Kidney capillary endothelial cell (primary cell): ENCODE measurements around the gene RAB20.
"Not testable (repeated sequence)": the region's sequence is repeated elsewhere in the genome, so short reads cannot be mapped to it uniquely, and the experiment has no call there.

ENCODE experiments used
- DNase-seq: peaks from one replicate; pipeline ENCODE4 v3.0.0-alpha.2; 2018; ENCODE audit warnings: low spot score

Gene RAB20, protein sequence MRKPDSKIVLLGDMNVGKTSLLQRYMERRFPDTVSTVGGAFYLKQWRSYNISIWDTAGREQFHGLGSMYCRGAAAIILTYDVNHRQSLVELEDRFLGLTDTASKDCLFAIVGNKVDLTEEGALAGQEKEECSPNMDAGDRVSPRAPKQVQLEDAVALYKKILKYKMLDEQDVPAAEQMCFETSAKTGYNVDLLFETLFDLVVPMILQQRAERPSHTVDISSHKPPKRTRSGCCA

DNA sequence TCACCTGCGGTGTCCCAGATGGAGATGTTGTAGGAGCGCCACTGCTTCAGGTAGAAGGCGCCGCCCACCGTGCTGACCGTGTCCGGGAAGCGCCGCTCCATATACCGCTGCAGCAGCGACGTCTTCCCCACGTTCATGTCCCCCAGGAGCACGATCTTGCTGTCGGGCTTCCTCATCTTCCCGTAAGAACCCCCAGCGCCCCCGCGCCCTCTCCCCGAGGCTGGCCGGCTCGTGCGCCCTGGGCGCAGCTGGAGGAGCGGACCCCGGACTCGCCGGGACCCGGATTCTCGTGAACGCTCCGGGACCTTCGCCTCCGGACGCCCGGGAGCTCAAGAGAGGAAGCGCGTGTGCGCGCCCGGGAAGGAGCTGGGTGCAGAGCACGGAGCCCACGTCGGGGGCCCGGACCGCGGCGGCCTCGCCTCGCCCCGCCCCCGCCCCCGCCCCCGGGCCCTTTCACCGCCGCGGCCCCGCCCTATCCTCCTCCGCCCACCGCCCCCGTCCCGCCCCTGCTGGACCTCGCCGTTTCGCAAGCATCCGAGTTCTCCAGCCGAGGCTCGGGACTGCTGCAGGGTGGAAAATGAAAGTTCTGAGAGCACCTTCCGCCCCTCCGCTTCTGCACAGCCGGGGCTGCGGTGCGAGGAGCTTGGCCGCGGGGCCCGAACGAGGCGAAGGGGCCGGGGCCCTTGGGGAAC lies at the start of gene RAB20:
Gene RAB20, minus strand, starts transcription at position 379 of the 692 bp plus-strand sequence. Its CDS starts 203 bp downstream, at position 176.
- DNase-seq = peak; percentile 43

DNA sequence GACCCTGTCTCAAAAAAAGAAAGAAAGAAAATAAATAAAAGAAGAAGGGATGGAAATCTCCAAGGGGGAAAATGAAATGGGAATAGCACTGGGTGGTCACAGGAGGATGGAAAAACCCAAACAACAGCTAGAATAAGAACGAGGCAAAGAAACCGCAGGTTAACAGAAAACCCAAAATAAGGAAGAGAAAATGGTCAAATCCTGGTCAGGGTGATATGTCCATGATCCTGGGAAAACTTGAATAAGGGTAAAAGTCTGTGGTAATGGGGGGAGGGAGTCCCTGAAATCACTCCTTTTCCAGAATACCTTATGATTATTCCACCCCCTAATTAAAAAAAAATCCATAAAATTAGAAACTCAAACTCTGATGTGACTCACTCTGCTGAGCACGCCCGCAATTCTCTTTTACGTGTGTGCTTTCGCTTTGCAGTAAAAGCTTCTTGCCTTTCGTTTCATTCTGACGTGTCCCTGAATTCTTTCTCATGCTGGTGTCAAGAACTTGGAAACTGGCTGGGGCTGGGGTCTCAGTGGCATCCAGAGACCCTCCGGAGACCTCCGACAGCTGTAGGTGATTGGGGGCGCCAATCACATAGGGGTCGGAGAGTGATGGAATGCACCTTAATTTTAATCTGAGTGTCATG lies 49.6 kb upstream of the RAB20 start:
- DNase-seq = no peak

DNA sequence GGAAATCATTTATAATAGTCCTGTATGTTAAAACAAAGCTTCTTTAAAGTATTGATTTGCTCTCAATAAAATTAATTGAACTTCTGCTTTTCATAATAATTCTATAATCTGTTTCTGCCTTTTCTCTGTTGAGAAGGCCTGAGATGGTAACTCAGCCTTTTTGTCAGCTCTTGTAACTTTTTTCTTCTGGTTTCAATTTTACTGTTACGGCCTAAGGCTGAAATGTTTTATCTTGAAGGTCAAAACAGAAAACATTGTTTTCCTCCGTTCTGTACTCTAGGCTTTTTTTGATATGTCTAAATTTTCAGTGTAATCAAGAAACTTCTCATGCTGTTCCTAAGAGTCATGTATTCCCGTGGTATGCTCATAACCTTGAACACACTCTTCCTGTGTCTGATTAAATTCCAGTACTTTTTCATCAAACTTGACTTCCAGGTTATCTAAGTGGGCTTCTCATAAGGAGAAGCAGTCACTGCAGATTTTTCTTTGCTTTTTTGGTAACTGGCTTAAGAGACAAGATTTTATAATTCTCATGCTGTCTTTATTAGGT lies 46.2 kb upstream of the RAB20 start:
- DNase-seq = no peak

DNA sequence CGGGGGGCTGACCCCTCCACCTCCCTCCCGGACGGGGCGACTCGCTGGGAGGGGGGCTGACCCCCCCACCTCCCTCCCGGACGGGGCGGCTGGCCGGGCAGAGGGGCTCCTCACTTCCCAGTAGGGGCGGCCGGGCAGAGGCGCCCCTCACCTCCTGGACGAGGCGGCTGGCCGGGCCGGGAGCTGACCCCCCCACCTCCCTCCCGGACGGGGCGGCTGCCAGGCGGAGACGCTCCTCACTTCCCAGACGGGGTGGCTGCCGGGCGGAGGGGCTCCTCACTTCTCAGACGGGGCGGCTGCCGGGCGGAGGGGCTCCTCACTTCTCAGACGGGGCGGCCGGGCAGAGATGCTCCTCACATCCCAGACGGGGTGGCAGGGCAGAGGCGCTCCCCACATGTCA lies 44.8 kb upstream of the RAB20 start:
- DNase-seq = not testable (repeated sequence)

DNA sequence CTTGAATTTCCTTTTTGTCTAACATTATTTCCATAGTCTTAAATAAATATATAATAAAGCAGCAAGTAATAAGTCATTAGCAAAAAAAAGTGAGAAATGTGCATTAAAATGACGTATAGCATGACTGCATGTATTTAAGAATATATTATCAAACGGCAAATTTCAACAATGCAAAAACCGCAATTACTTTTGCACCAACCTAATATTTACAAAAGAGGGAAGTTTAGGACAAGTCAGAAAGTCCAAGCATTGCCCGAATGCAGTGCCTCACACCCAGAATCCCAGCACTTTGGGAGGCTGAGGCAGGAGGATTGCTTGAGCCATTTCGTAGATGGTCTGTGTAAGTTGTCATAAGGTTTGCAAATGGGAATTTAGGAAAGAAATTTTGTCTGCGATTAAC lies 43.6 kb upstream of the RAB20 start:
- no peak for DNase-seq

DNA sequence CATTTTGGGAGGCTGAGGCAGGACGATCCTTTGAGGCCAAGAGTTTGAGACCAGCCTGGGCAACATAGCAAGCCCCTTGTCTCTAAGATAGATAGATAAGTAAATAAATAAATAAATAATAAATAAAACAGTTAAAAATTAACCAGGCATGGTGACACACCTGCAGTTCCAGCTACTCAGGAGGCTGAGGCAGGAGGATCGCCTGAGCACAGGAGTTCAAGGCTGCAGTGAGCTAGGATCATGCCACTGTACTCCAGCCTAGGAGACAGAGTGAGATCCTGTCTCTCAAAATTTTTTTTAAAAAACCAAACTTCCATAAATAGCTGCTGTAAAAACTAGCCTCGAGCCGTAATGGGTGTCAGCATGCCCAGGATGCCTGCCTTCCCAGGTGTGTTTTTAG lies 39.5 kb upstream of the RAB20 start:
- DNase-seq = no peak

DNA sequence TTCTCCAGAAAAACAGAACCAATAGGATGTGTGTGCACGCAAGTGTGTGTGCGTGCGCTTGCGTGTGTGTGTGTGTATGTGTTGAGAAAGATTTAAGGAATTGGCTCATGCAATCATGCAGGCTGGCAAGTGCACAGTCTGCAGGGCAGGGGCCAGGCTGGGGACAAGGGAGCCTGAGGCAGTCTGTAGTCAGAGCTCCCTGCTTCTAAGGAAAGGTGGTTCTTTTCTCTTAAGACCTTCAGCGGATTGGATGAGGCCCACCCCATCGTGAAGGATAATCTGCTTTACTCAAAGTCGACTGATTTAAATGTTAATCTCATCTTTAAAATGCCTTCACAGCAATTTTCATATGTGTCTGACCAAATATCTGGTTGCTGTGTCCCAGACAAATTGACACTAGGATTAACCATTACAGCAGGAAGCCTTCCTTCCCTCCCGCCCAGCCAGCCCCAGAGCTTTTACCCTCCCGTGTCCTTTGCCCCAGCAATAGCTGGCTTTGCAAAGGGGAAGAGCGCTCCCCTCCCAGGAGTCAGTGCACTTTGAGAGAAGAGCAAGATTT lies 38.8 kb upstream of the RAB20 start:
- DNase-seq = no peak

DNA sequence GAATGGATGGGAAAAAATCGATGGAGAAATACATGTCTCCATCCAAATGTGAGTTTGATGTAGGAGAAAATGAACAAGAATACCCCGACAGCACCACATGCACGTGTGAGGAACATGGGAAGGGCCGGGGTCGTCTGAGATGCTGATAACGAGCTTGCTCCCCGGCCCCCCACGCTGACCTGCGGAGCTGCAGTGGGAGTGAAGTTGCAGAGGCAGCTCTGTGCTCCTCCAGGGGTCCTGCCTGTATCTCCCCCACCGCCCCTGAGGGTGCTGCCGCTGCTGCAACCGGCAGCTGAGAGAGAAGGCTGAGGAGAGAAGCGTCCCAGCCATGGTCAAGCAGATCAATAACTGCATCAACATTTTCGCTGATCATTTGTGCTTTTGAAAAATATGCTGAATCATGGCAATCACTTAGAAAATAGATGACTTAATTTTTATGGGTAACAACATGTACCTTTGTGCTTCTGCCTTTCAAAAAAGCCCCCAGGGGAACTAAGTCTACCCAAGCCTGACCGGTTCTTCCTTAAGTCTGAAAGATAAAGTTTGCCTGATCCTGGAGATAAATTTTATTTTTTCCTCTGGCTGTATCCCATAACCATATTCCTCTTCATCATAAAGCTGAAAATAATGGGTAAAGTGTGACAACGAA lies 35.6 kb upstream of the RAB20 start:
- no peak for DNase-seq

DNA sequence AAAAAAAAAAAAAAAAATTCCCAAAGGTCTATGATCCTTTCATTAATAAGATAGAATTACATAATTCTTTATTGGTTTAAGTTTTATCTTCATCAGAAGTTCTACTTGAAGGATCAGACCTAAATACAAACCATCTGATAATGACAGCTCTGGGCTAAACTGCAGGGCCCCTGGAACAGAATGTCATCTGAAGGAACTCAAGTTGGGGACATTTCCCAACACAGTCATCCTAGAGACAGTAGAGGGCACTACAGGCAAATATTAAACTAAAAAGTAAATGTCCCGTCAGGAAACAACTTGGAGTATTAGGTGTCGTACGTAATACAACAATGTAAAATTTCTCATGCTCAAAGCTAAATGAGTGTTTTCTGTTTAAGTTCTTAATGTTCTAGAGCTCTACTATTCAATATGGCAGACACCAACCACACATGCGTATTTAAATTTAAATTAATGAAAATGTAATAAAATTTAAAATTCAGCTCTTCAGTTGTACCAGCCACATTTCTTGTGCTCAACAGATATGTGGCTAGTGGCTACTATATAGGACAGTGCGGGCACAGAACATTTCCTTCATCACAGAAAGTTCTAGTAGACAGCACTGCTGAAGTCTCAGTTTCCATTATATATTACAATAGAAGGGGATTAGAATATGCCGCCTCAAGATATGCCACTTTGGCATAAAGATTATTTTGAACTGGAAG lies 32.1 kb upstream of the RAB20 start:
- peak; percentile 68 for DNase-seq

DNA sequence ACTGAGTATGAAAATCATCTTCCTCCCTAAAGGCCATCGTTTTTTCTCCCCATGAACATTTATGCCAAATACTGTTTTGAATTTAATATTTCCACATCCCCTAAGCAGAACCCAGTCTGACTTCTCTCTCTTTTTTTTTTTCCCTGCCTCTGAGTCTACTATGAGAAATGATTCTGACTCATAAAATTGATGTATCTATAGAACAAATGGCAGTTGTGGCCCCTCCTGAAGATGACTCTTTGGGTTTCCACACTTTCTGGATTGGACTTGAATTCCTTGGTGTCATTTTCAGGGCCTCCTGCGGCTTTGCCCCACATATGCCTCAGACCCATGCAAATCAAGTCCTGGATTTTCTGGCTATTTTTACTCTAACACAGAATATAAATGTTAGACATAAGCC lies 31.1 kb upstream of the RAB20 start:
- DNase-seq = no peak

DNA sequence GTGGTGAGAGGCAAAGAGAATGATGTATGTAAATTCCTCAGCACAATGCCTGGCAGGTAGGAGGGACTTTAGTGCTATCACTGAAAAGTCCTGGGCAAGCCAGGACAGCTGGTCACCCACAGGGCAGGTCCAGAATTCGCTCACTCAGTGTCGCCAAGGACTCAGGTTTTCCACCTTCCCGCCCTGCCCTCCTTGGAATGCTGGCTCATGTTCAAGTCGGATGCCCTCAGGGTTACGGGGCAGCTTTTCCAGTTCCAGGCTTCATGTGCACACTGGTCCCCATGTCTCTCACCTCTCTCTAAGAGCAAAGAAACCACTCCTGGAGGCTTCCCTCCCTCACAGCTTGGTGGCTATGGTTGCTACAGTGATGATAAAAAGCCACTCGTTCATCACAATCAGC lies 29.1 kb upstream of the RAB20 start:
- DNase-seq = no peak

DNA sequence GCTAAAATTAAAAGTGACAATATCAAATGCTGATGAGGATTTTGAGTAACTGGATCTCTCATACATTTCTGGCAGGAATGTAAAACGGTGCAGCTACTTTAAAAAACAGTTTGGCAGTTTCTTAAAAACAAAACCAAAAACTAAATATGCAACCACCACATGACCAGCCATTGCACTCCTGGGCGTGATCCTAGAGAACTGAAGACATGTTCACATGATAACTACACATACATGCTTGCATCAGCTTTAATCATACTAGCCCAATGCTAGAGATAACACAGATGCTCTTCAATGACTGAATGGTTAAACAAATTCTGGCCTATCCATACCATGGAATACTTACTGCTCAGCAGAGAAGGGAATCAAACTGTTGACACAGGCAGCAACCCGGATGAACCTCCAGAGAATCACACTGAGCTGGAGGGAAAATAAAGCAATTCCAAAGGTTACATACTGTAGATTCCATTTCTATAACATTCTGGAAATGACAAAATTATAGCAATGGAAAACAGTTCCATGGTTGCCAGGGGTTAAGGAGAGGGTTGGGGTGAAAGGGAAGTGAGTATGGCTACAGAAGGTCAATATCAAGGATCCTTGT lies 28.4 kb upstream of the RAB20 start:
- DNase-seq = no peak

DNA sequence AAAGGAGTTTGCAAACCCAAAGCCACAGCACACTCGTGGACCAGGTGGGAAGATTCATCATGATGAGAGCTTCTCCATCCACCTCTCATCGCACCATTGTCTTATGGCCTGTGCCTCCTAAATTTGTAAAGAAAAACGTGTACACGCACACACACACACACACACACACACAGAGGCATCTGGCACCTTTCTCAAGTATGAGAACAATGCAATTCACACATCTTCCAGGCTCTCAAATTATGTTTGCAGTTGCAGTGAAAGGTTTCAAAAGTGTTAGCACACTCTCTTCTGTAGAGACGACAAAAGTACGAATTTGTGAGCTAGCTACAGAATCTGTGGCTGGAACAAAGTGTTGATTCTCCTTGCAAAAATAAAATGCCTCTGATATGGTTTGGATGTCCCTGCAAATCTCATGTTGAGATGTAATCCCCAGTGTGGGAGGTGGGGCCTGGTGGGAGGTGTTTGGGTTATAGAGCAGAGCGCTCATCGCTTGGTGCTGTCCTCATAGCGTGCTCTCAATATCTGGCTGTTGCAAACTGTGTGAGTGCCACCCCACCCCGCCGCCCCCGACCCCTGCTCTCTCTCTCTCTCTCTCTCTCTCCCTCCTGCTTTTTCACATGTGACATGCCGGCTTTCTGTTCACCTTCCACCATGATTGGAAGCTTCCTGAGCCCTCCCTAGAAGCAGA lies 21.8 kb upstream of the RAB20 start:
- DNase-seq = no peak

DNA sequence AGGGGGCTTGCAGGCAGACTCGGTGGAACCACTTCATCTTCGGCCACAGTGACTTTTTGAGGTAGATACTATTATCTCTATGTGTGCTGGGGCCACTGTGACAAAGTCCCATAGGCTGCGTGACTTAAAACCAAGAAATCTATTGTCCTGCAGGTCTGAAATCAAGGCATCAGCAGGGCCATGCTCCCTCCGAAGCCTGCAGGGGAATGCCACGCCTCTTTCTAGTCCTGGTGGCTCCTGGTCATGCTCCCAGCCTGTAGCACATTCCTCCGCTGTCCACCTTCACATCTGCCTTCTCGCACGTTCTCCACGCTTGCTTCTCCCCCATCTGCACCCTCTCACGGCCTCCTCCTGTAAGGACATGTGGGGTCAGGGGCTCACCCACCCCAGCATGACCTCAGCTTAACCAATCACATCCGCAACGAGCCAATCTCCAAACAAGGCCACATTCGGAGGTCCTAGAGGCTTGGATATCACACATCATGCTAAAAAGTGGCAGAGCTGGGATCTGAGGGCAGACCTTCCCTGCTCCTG lies 21.0 kb upstream of the RAB20 start:
- no peak for DNase-seq

DNA sequence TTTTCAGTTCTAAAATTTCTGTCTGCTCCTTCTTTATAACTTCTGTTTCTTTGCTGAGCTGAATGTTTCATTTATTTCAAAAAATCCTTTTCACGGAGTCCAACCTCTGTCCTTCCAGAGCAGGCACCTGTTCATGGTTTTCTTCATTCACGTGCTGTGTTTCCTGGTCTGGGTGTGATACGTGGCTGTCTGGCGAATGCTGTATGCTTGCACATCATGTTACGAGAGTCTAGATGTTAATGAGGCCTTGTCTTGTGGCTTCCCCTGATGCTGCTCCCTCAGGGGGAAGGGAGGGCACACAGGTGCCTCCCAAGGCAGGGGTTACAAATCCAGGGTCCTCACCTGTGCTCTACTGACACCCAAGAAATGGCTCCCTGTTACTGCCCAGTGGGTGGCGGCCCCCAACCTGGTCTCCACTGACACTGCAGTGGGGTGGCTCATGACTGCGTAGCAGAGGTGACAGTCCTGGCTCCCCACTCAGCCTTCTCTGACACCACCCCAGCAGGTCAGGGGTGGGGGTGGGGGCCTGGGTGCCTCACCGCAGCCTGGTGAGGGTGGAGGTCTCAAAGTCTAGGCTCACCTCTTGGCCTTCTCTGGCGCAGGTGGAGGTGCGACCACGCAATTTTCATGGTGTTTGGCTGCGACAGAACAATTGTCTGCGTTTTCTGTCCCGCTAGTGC lies 20.1 kb upstream of the RAB20 start:
- no peak for DNase-seq

DNA sequence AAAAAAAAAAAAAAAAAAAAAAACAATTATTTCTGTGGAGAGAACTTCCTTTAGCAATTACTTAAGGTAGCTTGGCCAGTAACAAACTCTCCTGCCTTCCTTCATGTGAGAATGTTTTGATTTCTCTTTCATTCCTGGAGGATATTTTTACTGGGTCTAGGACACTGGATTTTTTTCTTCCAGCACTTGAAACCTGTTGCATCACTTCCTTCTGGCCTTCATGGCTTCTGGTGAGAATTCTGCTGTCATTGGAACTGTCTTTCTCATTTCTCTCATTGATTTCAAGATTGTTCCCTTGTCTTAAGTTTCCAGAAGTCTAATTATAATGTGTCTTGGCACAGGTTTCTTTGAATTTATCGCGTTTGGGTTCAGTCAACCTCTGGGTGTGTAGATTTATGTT lies 19.3 kb upstream of the RAB20 start:
- DNase-seq = no peak

DNA sequence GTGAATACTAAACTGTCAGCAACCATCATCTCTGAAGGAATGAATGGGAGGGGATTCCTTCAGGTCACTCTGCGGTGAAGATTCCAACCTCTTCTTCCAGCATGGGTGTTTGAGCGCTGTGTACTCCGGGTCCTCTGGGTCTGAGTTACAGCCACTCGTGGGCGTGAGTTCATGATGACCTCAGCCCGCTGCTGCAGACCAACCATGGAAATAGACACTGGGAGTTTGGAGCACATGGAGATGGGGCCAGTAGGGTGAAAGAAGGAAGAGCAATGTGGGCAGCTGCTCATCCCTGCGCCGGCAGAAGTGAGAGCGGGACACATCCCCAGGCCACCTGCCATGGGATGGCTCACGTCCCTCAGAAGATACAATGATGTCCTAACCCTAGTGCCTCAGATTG lies 16.8 kb upstream of the RAB20 start:
- no peak for DNase-seq

DNA sequence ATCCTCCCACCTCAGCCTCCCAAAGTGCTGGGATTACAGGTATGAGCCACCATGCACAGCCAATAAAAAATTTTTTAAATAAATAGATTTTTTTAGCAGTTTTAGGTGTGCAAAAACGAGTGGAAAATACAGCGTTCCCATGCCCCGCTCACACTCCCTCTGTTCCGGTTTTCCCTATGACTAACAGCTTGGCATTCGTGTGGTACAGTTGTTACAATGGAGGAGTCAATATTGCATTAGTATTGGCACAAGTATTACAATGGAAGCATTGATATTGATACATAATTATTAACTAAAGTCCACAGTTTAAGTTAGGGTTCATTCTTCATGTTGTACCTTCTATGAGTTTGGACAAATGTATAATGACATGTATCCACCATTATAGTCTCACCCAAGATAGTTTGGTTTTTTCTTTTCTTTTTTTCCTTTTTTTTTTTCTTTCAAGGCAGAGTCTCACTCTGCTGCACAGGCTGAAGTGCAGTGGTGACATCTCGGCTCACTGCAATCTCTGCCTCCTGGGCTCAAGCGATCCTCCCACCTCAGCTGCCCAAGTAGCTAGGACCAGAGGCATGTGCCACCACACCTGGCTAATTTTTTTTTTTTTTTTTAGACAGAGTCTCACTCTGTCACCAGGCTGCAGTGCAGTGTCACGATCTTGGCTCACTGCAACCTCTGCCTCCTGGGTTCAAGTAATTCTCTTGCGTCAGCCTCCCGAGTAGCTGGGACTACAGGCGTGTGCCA lies 15.4 kb upstream of the RAB20 start:
- DNase-seq = no peak

DNA sequence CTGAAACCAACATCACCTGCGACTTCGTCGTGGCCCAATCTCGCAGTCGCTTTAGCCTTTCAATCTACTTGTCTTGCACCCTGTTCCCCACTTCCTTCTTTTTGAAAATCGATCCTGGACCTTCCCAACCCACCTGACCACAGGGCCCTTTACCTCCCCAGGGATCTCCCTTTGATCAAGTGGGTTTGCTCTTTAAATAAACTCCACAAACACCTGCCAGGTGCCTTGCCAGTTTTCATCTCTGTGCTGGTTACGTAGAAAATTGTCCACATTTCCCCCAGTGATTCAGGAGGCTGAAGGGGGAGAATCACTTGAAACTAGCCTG lies 14.5 kb upstream of the RAB20 start:
- no peak for DNase-seq
